Stimulated activated CD8-positive, alpha-beta memory T cell treated with anti-CD3 and anti-CD28 coated beads, Interleukin-15, amount 100 ng/mL, for 24 hours (primary cell): ENCODE results near the gene REXO1.
"Not testable (repeated sequence)": the region's sequence is repeated elsewhere in the genome, so short reads cannot be mapped to it uniquely, and the experiment has no call there.

ENCODE experiments used
- DNase-seq: peaks from one replicate; pipeline ENCODE4 v3.0.0-alpha.2; 2020; ENCODE audit warnings: low read depth

REXO1 gene

DNA sequence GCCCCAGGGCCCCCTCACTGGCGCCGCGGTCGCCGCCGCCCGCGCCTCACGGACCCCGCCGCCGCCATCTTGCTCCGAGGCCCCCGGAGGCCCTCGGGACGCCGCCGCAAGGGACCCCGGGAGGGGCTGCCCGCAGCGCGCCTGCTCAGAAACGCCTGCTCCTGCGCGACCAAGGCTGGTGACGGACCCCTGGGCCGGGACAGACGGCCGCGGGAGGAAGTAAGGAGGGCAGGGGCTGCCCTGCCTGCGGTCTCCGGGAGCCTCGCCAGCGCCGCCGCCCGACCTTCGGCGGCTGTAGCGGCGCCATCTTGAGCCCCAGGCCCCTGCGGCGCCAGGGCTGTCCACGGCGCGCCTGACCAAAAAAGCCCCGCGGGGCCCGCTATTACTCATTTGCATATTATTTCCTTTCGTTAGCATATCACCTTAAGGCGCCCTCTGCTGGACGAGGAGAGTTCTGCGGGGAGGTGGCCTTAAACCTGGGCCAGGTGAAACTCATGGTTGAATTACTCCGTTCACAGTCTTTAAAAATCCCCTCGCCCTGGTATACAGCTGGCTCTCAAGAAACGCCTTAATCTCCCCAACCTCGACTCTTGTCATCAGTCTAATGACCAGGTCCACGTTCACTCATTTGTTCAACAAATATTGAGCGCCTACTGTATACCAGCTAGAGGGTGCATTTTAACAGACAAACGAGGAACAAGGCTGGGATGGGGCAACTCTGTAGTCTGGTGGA lies at the start of gene REXO1:
Gene REXO1, minus strand, starts transcription at position 85 of the 733 bp plus-strand sequence. CDS start 125 bp downstream, outside the sequence.
- peak; percentile 92 for DNase-seq

- DNase-seq, result no peak
Measured at GRCh38 chr19:1896508-1896907, 48.2 kb upstream of the REXO1 start.

DNA sequence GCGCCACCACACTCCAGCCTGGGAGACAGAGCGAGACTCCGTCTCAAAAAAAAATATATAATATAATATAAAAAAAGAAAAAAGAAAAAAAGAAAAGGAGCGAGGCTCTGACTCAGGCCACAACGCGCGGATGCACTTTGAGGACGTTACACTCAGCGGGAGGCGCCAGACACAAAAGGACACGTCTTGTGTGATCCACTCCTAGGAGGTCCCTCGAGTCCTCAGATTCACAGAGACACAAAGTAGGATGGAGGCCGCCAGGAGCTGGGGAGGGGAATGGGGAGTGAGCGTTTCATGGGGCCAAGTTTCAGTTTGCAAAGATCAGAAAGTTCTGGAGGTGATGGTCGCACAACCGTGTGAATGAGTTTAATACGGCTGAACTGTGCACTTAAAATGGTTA lies 45.5 kb upstream of the REXO1 start:
- no peak for DNase-seq

- DNase-seq, result no peak
Measured at GRCh38 chr19:1889907-1890306, 41.6 kb upstream of the REXO1 start.

GRCh38 chr19:1888385-1888784 lies 40.1 kb upstream of the REXO1 start:
- no peak for DNase-seq

GRCh38 chr19:1886360-1886759 lies 38.1 kb upstream of the REXO1 start:
- not testable (repeated sequence) for DNase-seq

GRCh38 chr19:1885398-1886119 lies 37.3 kb upstream of the REXO1 start, which contains the start of gene ABHD17A:
ABHD17A (minus strand) TSS chr19:1885496; CDS start chr19:1881566, 3,930 bp downstream.
- DNase-seq, result peak; percentile 95

DNA sequence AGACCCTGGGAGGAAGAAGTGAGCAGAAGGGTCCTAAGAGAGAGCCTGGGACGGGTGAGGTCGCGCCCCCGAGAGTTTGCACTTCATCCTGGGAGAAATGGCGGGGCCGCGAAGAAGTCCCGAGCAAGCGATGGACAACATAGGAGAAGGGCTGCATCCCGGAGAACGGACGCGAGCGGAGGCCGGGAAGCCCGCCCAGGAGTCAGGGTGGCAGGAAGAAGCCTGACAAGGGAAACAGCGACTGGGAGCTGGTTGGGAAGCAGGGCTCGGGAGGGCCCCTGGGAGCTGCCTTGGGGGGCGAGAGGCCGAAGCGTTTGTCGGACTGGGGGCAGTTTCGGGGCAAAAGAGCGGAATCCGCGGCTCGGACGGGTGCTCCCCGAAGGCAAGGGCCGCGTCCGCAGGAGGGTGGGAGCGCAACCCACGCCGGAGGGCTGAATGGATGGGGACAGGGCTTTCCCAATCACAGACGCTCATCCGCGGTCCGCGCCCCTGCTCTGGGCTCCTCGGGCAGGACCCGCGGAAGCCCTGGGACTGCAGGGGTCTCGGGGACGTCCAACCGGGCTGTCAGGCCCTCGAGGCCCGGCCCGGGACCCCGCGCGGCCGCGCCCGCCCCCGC lies 36.5 kb upstream of the REXO1 start:
- no peak for DNase-seq

- DNase-seq, result no peak
Measured at GRCh38 chr19:1884291-1884718, 36.0 kb upstream of the REXO1 start.

DNA sequence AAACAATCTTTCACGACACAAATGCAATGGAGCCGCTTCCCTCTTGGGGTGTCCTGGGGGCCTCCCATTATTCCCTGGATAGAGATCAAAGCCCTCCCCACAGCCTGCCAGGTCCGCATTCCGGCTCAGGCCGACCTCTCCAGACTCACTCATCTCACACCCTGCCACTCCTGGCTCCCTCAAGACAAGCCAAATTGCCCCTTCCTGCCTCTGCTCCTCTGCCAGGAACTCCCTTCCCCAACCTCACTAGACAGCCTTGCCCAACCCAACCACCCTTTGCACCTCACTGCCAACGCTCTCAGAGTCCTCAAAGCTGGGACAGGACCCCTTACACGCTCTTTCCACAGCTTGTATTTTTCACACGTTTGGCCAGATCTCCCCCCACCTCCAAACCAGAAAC lies 35.5 kb upstream of the REXO1 start:
- no peak for DNase-seq

DNA sequence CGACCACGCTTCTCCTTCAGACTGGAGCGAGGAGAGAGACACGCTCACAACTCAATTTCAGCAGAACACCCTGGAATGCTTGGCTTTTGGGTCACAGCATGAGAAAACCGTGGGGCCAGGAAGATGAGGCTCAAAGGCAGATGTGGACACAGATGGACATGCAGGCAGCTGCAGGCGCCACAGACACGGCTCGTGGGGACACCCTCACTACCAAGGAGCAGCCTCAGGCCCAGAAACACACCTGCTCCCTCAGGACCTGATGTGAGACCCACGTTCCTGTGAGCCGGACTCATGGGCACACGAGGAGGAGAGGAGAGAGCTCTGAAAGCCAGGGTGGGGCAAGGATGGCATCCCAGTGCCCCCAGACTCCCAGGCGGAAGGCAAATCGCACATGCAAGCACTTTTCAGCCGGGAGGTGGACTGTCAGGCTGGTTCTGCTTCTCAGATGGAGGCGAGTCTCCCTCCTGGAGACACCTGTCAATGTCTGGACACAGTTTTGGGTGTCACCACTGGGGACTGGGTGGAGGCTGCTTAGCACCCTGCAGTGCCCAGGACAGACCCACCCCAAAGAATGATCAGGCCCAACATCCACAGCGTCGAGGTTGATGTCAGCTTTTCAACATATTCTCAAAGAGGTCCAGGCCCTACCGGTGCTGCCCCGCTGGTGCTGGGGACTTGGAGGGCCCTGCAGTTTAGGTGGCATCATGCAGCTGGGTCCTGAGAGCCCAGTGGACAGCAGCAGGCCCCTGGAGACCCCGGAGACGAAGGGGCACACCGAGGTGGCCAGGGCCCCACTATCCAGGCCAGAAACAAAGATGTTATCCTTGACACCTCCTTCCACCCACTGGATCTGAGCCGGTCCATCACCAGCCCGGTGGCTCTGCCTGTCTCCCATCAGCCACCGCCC lies 34.8 kb upstream of the REXO1 start:
- DNase-seq, result no peak

DNA sequence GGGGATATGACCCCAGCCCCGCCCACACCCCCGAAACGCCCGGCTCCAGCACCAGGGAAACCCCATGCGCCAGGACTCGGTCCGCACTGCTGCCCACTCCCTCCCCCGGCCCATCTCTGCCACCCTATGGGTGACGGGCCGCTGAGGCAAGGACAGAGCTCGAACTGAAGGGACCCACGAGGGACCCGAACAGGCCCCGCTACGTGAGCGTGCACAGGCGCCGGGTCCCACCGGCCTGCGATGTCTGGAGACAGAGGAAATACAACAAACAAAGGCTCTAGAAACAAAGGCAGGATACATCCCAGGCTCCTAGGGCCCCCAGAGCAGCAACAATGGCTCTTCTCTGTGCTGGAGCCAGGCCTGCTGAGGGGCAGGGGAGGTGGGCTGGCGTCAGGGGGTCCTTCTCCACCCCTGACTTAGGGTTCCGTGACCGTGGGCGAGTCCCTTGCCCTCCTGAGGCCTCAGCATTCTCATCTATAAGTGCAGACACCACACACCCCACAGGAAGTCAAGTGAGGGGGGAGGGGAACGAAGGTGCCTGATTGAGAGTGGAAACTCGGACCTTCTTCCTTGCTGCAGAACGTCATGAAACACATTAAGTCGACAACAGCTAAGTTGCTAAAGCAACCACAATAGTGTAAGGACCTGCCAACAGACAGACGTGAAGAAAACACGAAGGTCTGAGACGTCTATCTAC lies 34.0 kb upstream of the REXO1 start:
- no peak for DNase-seq

GRCh38 chr19:1881393-1882088 lies 33.3 kb upstream of the REXO1 start:
- DNase-seq, result not testable (repeated sequence)

- no peak for DNase-seq
Measured at GRCh38 chr19:1880611-1881392, 32.5 kb upstream of the REXO1 start.

- not testable (repeated sequence) for DNase-seq
Measured at GRCh38 chr19:1879982-1880381, 31.7 kb upstream of the REXO1 start.

DNA sequence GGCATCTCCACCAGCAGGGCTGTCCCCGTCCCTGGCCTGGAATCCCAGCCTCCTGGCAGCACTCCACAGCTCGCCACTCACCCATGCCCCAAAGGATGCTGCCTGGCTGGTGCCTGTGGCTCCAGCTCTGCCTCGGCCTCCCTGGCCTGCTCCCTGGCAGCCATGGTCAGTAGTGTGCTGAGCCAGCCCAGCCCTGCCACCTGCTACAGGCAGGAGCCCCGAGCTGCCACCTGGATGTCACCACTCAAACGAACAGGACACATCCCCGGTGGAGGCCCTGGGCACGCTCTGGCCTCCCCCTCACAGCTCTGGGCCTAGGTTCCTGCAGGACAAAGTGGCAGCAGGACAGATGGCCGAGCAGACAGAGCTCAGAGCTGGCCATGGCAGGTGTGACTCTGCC lies 30.3 kb upstream of the REXO1 start:
- not testable (repeated sequence) for DNase-seq

GRCh38 chr19:1877280-1877660 lies 29.0 kb upstream of the REXO1 start:
- not testable (repeated sequence) for DNase-seq

GRCh38 chr19:1876496-1877279 lies 28.4 kb upstream of the REXO1 start:
- DNase-seq, result not testable (repeated sequence)
